ENCODE results near the gene MCEE.

GRCh38 chr2:71173096-71173495, 43.1 kb upstream of the MCEE start:
- TF ChIP-seq CTCF (IDR thresholded peaks at IDR 0.05) (no peak), POLR2A (IDR thresholded peaks at IDR 0.05) (no peak)

Data from thyroid gland (tissue), 4 donors.